Liver (tissue), 3 donors: Measurements from ENCODE around the gene RSU1.

ENCODE experiments used
- CTCF ChIP-seq: fragments of 150-350 bp; IDR thresholded peaks from 2 replicates; pipeline ENCODE4 v1.5.1; 2017; ENCODE audit warnings: improper control_type of control experiment, low read depth, low read length; ENCODE audit not compliant: missing input control
- EGR1 ChIP-seq, 2 donors: IDR thresholded peaks; 2 replicates each; pipeline ENCODE4 v1.6.1; 2016 to 2018; ENCODE audit warnings: antibody characterized with exemption in 2 of 2, low read depth in 2 of 2
- FOXA1 ChIP-seq: IDR thresholded peaks from 2 replicates; pipeline ENCODE4 v1.6.1; 2016; ENCODE audit warnings: antibody characterized with exemption
- GABPA ChIP-seq, 2 donors: IDR thresholded peaks in 1 of 2; conservative IDR thresholded peaks in 1 of 2; 2 replicates each; pipeline ENCODE4 v1.6.1; 2016; ENCODE audit warnings: antibody characterized with exemption in 2 of 2, mild to moderate bottlenecking in 1 of 2, moderate library complexity in 1 of 2
- HNF4A ChIP-seq, 2 donors: conservative IDR thresholded peaks; 2 replicates each; pipeline ENCODE4 v1.6.1; 2016; ENCODE audit warnings: antibody characterized with exemption in 2 of 2, mild to moderate bottlenecking in 2 of 2
- RAD21 ChIP-seq, 2 donors: IDR thresholded peaks; 2 replicates each; pipeline ENCODE4 v1.6.1; 2016; ENCODE audit warnings: antibody characterized with exemption in 2 of 2, mild to moderate bottlenecking in 2 of 2
- REST ChIP-seq: IDR thresholded peaks from 2 replicates; pipeline ENCODE4 v1.6.1; 2016; ENCODE audit warnings: antibody characterized with exemption, mild to moderate bottlenecking
- SP1 ChIP-seq: IDR thresholded peaks from 2 replicates; pipeline ENCODE4 v1.6.1; 2018; ENCODE audit warnings: antibody characterized with exemption, mild to moderate bottlenecking
- TAF1 ChIP-seq: conservative IDR thresholded peaks from 2 replicates; pipeline ENCODE4 v1.6.1; 2016; ENCODE audit warnings: antibody characterized with exemption, mild to moderate bottlenecking
- ZBTB33 ChIP-seq: IDR thresholded peaks from 2 replicates; pipeline ENCODE4 v1.6.1; 2016; ENCODE audit warnings: antibody characterized with exemption
- TF ChIP-seq, protein P1 (sequence below): IDR thresholded peaks from 2 replicates; pipeline ENCODE4 v1.6.1; 2016; ENCODE audit warnings: antibody characterized with exemption
- donor health status: healthy.
- donor health status: healthy.

DNA sequence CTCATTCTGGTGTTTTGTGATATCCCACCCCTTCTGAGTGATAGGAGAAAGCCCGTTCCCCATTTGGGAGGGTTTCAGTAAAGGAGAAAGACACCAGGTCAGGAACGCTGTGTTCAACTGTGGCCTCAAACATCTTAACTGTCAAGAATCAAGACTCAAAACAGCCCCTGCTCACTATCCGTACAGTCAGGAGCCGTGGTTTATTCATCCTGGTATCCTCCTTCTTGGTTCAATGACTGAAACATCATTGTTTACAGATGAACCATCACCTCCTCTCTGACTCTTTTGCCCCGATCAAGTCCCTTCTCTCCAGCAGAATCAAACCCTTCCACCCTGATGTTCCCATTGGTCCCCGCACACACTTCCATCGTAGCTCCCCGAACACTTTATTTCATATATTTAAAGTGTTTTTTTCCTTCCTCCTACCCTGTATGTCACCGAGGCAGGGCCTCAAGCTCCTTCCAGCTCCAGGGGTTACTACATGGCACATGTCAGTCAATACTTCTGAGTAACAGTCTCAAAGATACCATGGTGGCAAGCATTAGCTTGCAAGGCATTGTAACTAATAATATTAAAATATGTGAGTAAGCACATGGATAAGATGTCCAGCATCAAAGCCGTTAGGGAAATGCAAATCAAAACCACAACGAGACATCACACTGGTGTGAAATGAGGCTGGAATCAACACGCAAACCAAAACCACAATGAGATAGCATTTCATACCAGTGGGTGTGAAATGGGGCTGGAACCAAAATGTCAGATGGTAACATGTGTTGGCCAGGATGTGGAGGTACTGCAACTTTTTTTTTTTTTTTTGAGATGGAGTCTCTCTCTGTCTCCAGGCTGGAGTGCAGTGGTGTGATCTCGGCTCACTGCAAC lies 170.8 kb downstream of the RSU1 start:
- TF ChIP-seq CTCF, result no peak
- no peak for TF ChIP-seq GABPA (IDR thresholded peaks at IDR 0.05 in 1 of 2, conservative IDR thresholded peaks at IDR 0.05 in 1 of 2)
- no peak for TF ChIP-seq RAD21 (IDR thresholded peaks at IDR 0.05)
- TF ChIP-seq TAF1, result no peak
- TF ChIP-seq, protein P1, sequence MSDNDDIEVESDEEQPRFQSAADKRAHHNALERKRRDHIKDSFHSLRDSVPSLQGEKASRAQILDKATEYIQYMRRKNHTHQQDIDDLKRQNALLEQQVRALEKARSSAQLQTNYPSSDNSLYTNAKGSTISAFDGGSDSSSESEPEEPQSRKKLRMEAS, result no peak
- no peak for TF ChIP-seq EGR1 (IDR thresholded peaks at IDR 0.05; ENCODE audit: low read depth in 2 of 2)
- no peak for TF ChIP-seq FOXA1
- no peak for TF ChIP-seq REST
- no peak for TF ChIP-seq SP1
- no peak for TF ChIP-seq ZBTB33
- TF ChIP-seq HNF4A (conservative IDR thresholded peaks at IDR 0.05), result no peak
